NCI-H1694 (cell line): ENCODE results near the gene MOB3A.
"Not testable (repeated sequence)": the region's sequence is repeated elsewhere in the genome, so short reads cannot be mapped to it uniquely, and the experiment has no call there.

Experiments used
- DNase-seq: peaks from one replicate; lab custom pipeline; 2025; lab: John Stamatoyannopoulos, UW

MOB3A gene

DNA sequence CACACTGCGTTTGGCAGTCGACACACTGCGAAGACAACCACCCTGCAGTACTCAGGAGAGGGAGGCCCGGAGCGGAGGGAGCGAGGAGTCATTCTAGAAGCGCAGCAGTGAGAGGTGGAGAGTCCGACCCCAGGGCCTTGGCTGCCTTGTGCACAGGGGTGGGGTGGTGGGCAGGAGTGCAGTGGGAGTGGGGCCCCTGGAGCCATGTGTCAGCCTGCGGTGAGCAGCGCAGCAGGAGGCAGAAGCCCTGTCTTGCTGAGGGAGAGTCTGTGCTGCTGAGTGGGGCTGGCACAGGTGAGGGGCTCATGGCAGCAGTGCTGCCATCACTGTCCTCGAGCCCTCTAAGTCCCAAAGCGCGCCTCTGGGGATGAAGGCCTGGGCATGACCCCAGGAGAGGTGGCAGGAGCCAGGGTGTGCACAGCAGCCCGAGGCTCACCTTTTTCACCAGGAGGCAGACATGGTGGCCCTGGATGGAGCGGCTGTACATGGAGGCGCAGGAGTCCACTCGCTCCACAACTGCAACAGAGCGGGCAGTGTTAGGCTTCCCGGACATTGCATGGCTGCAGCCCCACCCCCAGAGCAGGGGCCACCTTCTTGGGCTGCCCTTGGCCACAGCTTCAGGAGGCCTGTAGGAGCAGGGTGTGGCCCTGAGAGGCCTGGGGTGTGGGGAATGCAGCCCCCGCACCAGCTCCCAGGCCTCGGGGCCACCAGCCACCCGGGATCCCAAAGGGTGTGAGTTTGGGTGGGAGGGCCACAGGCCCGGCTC is 12.3 kb upstream of the MOB3A start:
- DNase-seq: no peak

DNA sequence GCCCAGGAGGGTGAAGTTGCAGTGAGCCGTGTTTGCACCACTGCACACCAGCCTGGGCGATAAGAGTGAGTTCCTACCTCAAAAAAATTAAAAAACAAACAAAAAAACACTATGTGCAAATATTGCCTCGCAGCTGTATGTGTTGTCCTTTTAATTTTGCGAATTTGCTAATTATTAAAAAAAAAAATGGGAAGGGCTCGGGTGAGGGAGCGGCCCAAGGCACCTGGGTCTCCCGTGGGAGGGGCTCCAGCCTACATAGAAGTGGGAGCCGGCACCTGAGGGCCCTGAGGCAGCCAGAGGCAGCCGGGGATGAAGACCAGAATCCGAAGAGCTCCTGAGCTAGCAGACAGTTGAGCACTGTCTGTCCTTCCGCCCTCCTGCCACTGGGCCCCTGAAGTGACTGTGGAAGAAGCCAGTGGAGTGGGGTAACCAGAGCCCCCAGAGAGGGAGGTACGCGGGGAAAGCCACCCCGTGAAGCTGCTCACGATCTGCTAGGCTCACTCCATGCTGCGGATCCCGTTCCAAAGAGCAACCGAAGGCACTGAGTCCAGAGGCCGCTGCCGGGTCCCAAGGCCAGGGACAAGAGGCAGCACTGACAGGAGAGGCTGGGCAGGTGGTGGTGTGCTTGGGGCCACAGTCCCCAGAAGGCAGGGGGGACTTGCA is 7.0 kb upstream of the MOB3A start:
- no peak for DNase-seq

DNA sequence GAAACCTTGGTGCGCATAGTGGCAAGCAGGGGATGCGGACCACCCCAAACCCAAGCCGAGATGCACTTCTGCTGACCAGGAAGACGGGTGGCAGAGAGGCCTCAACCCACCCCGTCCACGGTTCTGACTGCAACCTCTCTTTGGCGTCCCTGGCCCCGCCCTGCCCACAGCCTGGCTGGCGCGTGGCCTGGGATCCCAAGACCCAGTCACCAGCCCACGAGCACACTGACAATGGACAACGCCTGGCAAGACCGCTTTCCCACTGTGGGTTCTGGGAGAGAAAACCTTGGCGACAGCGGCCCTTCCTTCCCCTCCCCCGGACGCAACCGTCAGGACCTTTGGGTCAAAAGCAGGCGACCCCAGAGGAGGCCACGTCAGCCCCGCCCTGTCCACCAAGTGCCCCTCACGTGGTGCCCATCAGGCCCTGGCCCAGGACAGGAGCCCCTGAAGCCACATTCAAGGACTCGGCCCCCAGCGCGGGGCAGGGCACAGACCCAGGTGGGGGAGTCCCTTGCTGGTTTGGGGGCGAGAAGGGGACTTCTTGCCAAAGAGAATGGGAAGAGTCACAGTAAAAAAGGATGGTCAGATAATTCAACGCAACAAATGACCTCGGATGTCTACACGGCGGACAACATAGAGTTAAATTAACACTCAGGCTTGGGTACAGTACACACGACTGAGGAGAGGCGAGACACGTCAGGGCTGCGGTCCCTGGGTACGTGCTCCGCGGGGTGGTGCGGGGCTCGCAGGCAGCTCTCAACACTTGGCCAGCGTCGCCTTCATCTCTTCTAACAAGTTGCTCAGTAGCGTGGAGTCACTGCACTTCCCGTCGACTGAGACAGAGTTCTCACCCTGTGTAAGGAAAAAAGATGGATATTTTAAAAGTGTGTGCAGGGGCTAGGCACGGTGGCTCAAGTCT is 5.5 kb upstream of the MOB3A start:
- DNase-seq: no peak

DNA sequence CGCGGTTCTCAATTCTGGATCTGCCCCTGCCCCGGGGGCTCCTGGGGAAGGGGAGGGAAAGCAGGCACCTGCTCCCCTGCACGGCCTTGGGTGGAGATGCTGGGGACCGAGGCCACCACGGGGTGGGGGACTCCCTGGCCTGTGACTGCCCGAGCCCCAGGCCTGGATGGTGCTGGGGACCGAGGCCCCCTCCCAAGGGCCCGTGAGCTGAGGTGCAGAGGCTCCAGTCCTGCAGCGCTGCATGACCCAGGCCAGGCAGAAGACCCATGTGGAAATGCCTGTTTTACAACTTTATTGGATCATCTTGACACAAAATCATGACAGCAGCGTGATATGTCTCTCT is 4.6 kb upstream of the MOB3A start:
- no peak for DNase-seq

DNA sequence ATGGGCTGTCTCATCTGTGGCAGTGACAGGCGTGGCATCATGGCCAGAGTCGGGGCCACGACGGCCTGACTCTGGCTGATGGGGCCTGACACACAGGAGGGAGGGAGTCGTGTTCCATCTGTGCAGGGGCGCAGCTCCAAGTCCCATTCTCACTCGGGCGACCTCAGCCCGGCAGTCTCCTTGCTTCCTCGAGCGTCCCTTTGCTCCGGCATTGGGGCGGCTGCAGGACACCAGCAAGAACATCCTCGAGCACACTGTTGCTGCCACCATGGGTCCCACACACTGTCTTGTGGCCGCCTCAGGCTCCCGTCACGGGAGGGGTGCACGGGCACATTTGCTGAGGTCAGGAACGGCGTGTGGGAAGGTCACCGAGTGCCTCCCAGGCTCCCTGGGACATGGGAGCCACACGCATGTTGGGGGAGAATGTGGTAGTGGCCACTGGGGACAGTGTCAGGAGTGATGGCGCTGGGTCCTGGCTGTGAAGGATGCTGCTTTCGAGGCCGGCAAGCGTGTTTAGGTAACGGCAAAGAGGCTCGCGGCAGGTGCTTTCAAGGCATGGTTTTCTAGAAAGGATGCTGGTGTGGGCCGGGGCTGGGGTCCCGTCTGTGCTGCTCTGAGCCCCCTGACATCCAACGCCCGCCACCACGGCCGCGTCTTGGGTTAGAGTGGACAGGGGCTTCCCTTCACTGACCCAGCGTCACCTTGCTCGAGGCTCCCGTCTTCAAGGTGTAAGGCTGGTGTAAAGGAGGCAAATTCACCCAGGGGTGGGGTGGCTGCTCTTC is 4.0 kb upstream of the MOB3A start:
- DNase-seq: no peak

DNA sequence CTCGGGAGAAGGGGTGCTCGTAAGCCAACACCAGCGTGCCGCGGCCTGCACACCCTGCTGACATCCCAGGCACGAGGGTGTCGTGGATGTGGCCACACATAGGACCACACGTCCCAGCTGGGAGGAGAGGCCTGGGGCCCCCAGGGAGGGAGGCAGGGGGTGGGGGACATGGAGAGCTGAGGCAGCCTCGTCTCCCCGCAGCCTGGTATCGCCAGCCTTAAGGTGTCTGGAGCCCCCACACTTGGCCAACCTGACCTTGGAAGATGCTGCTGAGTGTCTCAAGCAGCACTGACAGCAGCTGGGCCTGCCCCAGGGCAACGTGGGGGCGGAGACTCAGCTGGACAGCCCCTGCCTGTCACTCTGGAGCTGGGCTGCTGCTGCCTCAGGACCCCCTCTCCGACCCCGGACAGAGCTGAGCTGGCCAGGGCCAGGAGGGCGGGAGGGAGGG is 3.0 kb upstream of the MOB3A start:
- no peak for DNase-seq

DNA sequence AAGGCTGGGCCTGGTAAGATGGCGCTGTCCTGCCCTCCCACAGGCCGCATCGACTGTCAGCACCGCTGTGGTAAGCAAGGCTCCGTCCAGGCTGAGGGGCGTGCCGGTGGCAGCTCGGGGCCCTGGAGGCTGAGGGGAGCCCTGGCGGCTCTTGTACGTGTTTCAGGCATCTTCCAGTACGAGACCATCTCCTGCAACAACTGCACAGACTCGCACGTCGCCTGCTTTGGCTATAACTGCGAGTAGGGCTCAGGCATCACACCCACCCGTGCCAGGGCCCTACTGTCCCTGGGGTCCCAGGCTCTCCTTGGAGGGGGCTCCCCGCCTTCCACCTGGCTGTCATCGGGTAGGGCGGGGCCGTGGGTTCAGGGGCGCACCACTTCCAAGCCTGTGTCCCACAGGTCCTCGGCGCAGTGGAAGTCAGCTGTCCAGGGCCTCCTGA is 1.8 kb upstream of the MOB3A start:
- no peak for DNase-seq

DNA sequence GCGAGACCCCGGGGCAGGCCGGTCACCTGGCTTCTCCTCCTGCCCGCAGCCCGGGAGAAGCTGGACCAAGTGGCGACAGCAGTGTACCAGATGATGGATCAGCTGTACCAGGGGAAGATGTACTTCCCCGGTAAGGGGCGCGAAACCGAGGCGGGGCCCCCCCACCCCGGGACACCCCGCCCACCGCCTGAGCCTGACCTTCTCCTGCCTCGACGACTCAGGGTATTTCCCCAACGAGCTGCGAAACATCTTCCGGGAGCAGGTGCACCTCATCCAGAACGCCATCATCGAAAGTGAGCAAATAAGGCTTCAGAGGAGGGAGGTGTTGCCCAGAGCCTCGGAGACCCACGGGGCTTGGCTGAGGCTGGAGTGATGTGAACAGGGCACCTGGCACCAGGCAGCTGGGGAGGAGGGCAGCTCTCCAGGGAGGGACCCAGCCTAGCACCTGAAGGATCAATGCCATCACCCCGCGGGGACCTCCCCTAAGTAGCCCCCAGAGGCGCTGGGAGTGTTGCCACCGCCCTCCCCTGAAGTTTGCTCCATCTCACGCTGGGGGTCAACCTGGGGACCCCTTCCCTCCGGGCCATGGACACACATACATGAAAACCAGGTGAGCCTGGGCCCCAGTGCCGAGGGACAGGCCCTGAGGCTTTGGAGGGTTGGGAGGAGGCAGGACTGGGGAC is 1.2 kb upstream of the MOB3A start:
- DNase-seq: no peak

DNA sequence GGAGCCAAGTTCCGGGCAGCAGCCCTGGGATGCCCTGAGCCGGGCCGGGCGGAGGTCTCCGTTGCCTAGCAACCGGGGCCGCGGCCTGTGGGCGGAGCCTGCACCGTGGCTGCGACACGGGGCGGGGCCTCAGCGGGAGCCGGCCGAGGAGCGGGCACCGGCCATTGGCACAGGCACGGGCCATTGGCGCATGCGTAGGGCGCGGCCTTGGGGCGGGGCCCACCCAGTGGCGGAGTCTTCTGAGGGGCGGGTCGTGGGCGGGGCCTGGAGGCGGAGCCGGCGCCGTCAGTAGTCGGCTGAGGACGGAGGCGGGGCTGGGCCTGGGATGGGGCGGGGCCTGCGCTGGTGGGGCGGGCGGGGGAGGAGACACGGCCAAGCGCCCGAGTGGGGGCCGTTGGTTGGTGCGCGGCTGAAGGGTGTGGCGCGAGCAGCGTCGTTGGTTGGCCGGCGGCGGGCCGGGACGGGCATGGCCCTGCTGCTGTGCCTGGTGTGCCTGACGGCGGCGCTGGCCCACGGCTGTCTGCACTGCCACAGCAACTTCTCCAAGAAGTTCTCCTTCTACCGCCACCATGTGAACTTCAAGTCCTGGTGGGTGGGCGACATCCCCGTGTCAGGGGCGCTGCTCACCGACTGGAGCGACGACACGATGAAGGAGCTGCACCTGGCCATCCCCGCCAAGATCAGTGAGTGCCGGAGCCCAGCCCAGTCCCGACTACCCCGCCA is 515 bp upstream of the MOB3A start, which contains the start of gene IZUMO4:
TSS of gene IZUMO4 (plus strand) at position 436 of the 723 bp plus-strand sequence. CDS start at position 467, 31 bp downstream.
- peak; percentile 78 for DNase-seq

DNA sequence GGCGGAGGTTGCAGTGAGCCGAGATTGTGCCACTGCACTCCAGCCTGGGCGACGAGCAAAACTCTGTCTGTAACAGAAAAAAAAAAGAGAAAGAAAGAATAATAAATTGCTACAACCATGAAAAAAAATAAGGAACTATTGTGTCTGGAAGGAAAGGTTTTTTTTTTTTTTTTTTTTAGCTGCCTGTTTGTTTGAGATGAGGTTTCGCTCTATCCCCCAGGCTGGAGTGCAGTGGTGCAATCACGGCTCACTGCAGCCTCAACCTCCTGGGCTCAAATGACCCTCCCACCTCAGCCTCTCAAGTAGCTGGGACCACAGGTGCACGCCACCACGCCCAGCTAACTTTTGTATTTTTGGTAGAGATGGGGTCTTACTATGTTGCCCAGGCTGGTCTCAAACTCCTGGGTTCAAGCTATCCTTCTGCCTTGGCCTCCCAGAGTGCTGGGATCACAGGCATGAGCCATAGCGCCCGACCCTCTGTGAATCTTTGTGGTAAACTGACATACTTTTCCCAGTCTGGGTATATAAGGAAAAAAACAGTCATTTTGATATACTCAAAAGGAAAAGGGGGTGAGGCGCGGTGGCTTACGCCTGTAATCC is 4.1 kb downstream of the MOB3A start:
- DNase-seq: not testable (repeated sequence)

DNA sequence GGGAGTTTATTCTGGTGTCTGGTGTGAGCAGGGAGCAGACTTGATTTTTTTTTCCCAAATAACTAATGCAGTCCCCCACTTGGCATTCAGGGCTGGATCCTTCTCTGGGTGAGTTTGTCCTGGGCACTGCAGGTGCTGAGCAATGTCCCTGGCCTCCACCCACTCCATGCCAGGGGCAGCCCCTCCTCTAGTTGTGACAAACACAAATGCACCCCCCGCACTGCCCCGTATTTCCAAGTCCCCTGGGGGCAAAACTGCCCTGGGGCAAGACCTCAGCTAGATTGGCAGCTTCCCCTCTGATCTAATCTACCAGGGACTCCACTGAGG is 6.4 kb downstream of the MOB3A start:
- DNase-seq: no peak

DNA sequence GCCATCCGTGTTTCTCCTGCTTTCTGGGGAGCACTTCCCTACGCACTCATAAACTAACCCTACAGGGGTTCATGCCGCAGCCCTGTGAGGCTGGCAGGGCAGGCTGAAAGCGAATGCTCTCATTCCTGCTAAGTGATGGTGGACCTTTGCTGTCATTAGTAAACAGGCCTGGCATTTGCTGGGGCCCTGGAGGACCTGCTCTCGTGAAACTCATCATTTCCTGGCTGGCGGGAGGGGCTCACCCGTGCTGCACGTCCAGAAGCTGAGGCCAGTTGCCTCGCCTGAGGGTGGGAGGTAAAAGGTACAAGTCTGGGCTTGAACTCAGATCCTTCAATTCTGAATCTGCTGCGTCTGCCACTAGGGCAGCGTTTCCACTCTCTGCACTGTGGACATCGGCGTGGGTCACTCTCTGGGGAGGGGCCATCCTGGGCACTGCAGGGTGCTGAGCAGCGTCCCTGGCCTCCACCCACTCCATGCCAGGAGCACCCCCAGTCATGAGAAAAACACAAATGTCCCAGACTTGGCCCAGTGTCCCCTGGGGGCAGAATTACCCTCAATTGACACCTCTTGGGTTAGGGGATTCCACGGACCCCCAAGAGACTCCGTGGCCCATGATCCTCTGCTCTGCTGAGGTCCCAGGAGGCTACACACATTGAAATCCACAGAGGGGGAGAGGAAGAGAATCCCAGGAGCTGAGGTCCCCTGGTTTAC is 7.0 kb downstream of the MOB3A start:
- no peak for DNase-seq

DNA sequence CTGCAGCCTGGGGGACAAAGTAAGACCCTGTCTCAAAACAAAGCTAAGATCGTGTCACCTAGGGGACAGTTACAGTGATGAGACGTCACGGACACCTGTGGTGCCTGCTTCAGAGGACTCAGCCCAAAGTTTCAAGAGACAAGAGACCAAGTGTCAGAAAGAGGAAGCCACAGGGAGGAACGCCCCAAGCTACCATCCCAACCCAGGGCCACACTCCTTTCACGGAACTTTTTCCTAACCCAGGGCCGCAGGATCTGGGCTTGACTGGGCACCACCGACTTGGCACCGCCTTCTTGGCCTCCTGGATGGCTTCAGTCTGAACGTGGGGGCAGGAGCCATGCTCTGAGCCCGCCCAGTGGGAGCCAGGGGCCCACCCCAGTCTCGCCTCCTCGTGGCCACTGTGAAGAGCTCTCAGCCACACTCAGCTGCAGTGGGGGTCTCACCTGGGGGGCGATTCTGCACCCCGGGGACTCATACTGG is 8.5 kb downstream of the MOB3A start:
- DNase-seq: no peak

DNA sequence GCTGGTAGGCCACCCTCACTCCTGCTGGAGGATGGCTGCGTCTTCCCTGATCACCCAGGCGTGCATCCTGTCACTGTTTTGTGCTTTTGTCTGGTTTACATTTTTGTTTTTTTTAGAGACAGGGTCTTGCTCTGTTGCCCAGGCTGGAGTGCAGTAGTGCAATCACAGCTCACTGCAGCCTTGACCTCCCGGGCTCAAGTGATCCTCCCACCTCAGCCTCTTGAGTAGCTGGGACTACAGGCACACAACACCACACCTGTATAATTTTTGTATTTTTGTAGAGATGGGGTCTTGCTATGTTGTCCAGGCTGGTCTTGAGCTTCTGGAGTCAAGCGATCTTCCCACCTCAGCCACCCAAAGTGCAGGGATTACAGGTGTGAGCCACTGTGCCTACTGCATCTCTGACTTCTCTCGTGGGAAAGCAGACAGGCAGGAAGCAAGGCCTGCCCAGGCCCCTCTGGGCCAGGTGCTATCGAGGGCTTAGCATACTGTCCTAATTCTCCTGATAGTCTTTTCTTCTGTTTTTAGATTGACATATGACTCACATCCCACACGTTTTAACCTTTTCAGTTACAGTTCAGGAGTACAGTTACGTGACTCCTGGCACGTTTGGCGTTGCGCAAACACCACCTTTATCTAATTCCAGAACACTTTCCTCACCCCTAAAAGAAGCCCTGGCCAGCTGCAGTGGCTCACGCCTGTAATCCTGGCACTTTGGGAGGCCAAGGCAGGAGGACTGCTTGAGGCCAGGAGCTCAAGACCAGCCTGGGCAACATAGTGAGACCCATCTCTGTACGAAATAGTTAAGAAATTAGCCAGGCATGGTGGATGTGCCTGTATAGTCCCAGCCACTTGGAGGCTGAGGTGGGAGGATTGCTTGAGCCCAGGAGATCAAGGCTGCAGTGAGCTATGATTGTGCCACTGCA is 9.2 kb downstream of the MOB3A start:
- DNase-seq: not testable (repeated sequence)

DNA sequence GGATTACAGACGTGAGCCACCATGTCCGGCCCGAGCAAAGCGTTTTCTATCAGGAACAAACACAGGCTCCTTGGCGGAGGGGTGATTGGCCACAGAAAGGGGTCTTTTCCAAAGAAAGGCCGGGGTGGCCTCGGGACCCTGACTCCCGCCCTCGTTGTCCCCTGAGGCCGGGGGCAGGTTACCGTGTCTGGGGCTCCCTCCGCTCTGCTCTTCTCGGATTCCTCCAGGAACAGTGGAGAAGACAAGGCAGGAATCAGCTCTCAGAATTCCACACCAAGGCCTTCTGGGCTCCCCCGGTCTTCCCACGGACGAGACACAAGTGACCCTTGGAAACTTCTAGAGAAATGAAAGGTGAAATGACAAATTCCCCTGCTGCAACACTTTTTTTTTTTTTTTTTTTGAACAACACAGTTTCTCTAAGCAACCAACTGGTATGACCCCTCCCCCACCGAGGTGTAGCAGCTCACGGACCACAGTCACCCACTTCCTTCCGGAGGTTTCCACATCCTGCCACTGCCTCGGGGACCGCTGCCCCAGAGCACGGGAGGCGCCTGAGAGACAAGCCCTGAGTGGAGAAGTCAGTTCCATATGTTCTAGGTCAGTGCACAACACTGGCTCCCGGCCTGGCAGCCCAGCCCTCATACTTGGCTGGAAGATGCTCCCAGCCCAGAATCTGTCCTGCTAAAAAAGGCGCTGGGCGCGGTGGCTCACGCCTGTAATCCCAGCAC is 11.0 kb downstream of the MOB3A start:
- no peak for DNase-seq

DNA sequence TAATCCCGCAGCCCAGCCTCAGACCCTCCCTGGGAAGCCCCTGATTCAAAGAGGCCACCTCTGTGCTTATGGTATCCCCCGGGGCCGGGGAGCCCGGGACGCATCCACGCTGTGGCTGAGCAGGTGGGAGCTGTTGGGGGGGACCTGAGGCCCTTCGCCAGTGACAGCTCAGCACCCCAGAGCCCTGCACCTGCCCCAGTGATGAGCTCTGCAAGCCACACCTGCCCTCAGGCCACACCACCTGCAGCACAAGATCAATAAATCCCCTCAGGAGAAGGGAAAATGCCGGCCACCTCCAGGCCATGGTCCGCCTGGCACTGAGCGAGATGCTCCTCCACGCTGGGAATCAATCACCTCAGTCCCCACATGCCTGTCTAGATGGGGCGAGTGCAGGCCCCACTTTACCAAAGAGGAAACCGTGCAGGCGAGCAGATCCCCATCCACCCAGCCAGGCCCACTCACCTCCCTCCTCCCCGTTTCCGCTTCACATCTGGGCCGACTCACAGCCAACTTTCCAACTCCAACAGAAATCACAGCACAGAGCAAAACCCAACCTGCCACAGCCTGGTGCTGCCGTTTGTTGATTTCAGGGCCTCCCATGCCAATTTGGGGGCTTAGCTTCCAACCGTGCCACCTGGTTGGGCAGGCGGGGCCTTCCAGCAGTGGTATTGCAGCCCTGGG is 12.8 kb downstream of the MOB3A start:
- no peak for DNase-seq
